Measurements from ENCODE around the gene ZNF385B. TPM values are rescaled to one million over a fixed set of nuclear protein-coding genes. Genes with fewer than 3 reads are reported as not detected.

Gene ZNF385B
- total RNA-seq, 4 donors from 2014 or later: 0.51 to 2.9 (median 1.7) TPM

GRCh38 chr2:179559108-179559806 lies 302.2 kb downstream of the ZNF385B start:
- no peak for TF ChIP-seq CTCF (IDR thresholded peaks at IDR 0.05; ENCODE audit: low read depth)

GRCh38 chr2:179558010-179558934 lies 303.1 kb downstream of the ZNF385B start:
- no peak for TF ChIP-seq CTCF (IDR thresholded peaks at IDR 0.05; ENCODE audit: low read depth)

GRCh38 chr2:179556425-179556824 lies 305.0 kb downstream of the ZNF385B start:
- no peak for TF ChIP-seq CTCF (IDR thresholded peaks at IDR 0.05; ENCODE audit: low read depth)

- no peak for TF ChIP-seq CTCF (IDR thresholded peaks at IDR 0.05; ENCODE audit: low read depth)
Observed at GRCh38 chr2:179555691-179556283, 305.6 kb downstream of the ZNF385B start.

GRCh38 chr2:179554639-179555386 lies 306.6 kb downstream of the ZNF385B start:
- no peak for TF ChIP-seq CTCF (IDR thresholded peaks at IDR 0.05; ENCODE audit: low read depth)

- TF ChIP-seq CTCF (IDR thresholded peaks at IDR 0.05; ENCODE audit: low read depth): no peak
Observed at GRCh38 chr2:179553382-179553781, 308.0 kb downstream of the ZNF385B start.
